ENCODE measurements around the gene ZNF45.
"Not testable (repeated sequence)": the region's sequence is repeated elsewhere in the genome, so short reads cannot be mapped to it uniquely, and the experiment has no call there.

Gene ZNF45

GRCh38 chr19:43934985-43935708 lies at the start of gene ZNF45:
ZNF45 (minus strand) TSS chr19:43935282; CDS start chr19:43922185, 13,097 bp downstream.
- H3K4me3 ChIP-seq (ENCODE audit: low read length): peak within 1 kb of the TSS; percentile 66
- no peak for TF ChIP-seq ZNF274 (IDR thresholded peaks at IDR 0.05; ENCODE audit: low read depth, low read length)

DNA sequence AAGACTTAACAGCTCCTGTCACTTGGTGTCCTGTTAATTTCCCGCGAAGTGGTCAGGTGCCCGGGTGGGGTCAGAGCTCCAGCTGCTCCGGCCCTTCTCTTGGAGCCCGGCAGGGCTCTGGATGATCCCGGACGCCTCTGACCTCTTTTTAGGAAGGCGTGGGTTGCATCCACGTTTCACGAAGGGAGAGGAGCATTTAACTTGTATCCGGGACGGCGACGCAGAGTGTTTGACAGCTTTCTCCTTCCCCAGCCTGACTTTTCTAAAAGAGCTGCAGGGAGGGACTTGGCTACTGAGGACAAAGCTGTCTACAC lies 49.6 kb upstream of the ZNF45 start:
- H3K4me3 ChIP-seq (ENCODE audit: low read length): peak overlapping the region; percentile 83
- no peak for TF ChIP-seq ZNF274 (IDR thresholded peaks at IDR 0.05; ENCODE audit: low read depth, low read length)

DNA sequence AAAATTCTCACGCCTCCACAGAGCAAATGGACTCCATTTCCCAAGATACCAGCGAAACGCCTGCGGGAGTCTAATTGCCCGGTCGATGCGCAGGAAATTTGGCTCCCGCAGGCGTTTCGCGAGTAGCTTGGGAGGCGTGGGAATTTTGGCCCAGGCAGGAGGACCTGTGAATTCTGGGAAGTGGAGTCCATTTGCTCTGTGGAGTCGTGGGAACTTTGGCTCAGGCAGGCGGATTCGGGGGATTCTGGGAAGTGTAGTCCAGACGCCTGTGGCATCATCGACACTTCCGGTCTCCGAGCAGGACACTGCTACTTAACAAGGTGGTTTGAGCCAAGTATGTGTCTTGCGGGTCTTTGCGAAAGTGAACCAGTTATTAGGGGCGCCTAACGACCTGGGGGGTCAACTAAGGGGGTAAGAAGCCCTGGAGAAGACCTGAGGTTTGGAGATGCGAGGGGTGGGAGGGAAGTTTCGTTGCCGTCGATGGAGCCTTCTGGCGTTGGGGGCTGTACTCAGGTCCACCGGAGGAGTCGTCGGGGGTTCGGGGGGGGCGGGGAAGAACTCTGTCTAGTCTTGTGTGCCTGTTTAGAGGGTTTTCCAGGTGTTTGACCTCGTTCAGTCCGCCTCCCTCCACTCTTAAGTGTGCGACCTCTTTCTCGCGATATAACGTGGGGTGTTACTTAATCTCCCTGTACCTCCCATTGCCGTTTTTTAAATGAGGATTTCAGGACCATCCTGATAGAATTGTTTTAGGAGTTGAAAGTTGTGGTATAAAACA lies 49.0 kb upstream of the ZNF45 start, which contains the start of gene ZNF155:
TSS of gene ZNF155 (plus strand) at position 277 of the 775 bp plus-strand sequence. CDS start 4,356 bp downstream, outside the sequence.
- no peak for TF ChIP-seq ZNF274 (IDR thresholded peaks at IDR 0.05; ENCODE audit: low read depth, low read length)
- H3K4me3 ChIP-seq (ENCODE audit: low read length): peak within 1 kb of the TSS; percentile 83

- TF ChIP-seq ZNF274 (IDR thresholded peaks at IDR 0.05; ENCODE audit: low read depth, low read length): no peak
- H3K4me3 ChIP-seq (ENCODE audit: low read length): peak overlapping the region; percentile 83; the same call in 1 of the 2 replicates
Observed at GRCh38 chr19:43983544-43983911, 48.4 kb upstream of the ZNF45 start.

DNA sequence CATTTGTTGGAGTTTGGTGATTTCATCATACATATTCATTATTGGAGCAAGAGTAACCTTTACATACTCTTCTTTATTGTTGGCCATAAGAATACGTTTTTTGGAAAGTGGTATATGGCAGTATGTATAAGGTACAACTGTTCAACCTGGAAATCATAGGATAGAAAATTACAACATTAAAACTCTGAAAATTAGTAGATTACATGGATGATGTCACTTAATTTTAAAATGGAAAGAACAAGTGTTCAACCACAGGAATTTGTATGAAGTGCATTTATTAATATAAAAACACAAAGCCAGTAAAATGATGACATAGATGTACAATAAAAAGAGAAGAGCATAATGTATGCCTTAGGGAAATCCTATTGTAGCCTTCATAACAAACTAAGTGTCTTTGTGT lies 41.6 kb upstream of the ZNF45 start:
- no peak overlapping the region for H3K4me3 ChIP-seq (ENCODE audit: low read length)
- TF ChIP-seq ZNF274 (IDR thresholded peaks at IDR 0.05; ENCODE audit: low read depth, low read length): no peak

DNA sequence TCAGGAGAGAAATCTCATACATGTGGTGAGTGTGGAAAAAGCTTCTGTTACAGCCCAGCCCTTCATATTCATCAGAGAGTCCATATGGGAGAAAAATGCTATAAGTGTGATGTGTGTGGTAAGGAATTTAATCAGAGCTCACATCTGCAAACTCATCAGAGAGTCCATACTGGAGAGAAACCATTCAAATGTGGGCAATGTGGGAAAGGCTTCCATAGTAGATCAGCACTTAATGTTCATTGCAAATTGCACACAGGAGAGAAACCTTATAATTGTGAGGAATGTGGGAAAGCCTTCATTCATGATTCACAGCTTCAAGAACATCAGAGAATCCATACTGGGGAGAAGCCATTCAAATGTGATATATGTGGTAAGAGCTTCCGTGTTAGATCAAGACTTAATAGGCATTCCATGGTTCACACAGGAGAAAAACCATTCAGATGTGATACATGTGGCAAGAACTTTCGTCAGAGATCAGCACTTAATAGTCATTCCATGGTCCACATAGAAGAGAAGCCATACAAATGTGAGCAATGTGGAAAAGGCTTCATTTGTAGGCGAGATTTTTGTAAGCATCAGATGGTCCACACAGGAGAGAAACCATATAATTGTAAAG lies 31.1 kb upstream of the ZNF45 start:
- TF ChIP-seq ZNF274 (IDR thresholded peaks at IDR 0.05; ENCODE audit: low read depth, low read length): no peak
- H3K4me3 ChIP-seq (ENCODE audit: low read length): no peak overlapping the region

DNA sequence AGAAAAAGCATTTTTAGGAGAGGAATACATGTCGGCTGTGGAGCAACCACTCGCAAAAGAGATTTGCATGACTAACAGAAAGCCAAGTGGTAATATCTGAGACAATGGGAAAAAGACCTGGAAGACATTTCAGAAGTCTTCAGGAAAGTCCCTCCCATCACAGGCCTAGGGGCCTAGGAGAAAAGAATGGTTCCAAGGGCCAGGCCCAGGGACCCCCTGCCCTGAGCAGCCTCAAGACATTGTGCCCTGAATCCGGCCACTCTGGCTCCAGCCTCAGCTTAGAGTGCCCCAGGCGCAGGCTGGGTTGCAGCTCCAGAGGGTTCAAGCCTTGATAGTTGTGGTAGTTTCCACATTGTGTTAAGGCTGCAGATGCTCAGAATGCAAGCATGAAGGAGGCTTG lies 25.3 kb upstream of the ZNF45 start:
- no peak overlapping the region for H3K4me3 ChIP-seq (ENCODE audit: low read length)
- TF ChIP-seq ZNF274 (IDR thresholded peaks at IDR 0.05; ENCODE audit: low read depth, low read length): no peak

DNA sequence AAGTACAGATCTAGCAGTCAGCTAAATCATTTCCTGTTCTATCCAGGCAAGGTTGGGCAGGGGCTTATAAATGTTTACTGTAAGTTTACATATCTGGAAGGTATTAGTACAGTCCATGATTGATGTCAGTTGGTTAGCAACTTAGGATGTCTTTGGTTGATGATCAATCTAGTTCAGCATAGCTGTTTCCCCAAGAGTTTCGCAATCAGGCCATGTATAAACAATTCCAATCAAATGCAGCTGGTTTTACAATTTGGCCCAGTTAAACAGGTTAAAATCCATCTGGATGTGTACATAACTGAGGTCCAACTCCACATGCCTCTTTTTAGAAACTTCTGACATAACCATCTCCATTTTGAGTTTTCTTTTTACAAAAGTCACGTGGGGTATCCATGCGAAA lies 22.8 kb upstream of the ZNF45 start:
- TF ChIP-seq ZNF274 (IDR thresholded peaks at IDR 0.05; ENCODE audit: low read depth, low read length): no peak
- no peak overlapping the region for H3K4me3 ChIP-seq (ENCODE audit: low read length)

- no peak overlapping the region for H3K4me3 ChIP-seq (ENCODE audit: low read length)
- TF ChIP-seq ZNF274 (IDR thresholded peaks at IDR 0.05; ENCODE audit: low read depth, low read length): no peak
Observed at GRCh38 chr19:43956827-43957226, 21.7 kb upstream of the ZNF45 start.

DNA sequence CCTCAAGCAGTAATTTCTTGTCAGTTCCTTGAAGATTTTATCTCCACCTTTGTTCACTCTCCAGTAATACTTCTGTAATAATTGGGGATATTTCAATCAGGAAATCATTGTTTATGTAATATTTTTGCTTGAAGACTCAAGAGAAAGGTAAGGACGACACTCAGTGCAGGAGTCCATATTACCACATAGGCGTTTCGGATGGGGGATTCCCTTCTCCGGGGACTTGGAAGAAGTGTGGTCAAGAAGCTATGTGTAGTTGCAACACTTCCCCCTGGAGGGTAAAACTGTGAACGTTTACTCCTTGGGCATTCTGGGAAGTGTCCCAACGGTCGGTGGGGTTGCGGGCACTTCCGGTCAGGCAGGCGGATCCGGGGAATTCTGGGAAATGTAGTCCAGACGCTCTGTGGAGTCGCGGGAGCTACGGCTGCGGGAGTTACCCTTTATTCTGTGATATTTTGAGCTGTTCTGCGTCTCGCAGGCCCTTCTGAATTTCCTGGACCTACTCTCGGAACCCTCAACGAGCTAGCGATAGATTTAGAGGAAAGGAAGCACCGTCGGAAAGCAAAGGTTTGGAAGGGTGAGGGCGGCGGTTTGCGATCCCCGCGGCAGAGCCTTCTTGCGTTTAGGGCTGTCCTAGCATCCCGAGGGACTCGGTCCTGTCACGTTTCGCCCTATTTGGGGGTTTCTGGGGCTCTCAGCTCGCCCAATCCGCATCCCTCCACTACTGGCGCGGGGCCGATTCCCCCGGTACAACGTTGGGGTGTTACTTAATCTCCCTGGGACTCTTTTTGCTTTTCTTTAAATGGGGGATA lies 16.0 kb upstream of the ZNF45 start, which contains the start of gene ZNF221:
TSS of gene ZNF221 (plus strand) at position 395 of the 812 bp plus-strand sequence. CDS start 11,499 bp downstream, outside the sequence.
- TF ChIP-seq ZNF274 (IDR thresholded peaks at IDR 0.05; ENCODE audit: low read depth, low read length): no peak

DNA sequence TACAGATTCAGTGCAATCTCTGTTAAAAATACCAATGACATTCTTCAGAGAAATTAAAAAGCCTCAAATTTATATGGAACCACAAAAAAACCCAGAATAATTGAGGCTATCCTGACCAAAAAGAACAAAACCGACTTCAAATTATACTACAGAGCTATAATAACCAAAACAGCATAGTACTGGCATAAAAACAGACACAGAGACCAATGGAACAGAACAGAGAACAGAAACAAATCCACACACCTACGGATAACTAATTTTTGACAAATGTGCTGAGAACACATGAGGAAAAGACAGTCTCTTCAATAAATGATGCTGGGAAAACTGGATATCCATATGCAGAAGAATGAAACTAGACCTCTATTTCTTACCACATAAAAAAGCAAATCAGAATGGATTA lies 14.7 kb upstream of the ZNF45 start:
- not testable (repeated sequence) for H3K4me3 ChIP-seq (ENCODE audit: low read length)

More for the DNA sequence above, 16.0 kb upstream of the ZNF45 start, which contains the start of gene ZNF221:
- peak within 1 kb of the TSS; percentile 82 for H3K4me3 ChIP-seq (ENCODE audit: low read length)

GRCh38 chr19:43947412-43947811 lies 12.3 kb upstream of the ZNF45 start:
- H3K4me3 ChIP-seq (ENCODE audit: low read length): not testable (repeated sequence)

DNA sequence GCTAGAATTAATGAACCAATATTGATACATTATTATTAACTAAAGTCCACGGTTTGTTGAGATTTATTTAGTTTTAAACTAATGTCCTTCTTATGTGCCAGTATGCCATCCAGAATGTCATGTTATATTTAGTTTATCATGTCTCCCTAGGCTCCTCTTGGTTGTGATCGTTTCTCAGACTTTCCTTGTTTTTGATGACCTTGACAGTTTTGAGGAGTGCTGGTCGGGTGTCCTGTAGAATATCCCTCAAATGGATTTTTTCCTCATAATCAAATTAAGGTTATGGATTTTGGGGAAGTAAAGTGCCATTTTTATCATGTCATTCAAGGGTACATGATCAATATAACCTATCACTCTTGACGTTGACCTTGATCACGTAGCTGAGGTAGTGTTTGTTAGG lies 6.1 kb upstream of the ZNF45 start:
- no peak overlapping the region for H3K4me3 ChIP-seq (ENCODE audit: low read length)
- no peak for TF ChIP-seq ZNF274 (IDR thresholded peaks at IDR 0.05; ENCODE audit: low read depth, low read length)

DNA sequence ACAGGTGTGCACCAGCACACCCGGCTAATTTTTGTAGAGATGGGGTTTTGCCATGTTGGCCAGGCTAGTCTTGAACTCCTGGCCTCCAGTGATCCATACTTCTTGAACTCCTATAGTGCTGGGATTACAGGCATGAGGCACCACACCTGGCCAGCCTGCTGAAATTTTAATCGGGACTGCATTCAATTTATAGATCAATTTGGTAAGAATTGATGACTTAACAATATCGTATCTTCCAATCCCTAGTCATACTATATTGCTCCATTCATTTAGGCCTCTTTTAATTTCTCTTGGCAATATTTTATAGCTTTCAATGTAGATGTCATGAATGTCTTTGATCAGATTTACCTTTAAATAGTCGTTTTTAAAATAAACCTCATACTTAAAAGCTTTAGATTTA lies 5.6 kb upstream of the ZNF45 start:
- no peak overlapping the region for H3K4me3 ChIP-seq (ENCODE audit: low read length)

More for the DNA sequence above, 5.6 kb upstream of the ZNF45 start:
- TF ChIP-seq ZNF274 (IDR thresholded peaks at IDR 0.05; ENCODE audit: low read depth, low read length): no peak
